Measurements from ENCODE around the gene ATAD3B. TPM values are rescaled to one million over a fixed set of nuclear protein-coding genes. Genes with fewer than 3 reads are reported as not detected.

ATAD3B gene
- total and polyA plus RNA-seq, 2 of the 13 experiments (the other 11 are each of a cell fraction or from before 2014, with no cell fraction given), result 9.6 to 31.1 TPM

DNA sequence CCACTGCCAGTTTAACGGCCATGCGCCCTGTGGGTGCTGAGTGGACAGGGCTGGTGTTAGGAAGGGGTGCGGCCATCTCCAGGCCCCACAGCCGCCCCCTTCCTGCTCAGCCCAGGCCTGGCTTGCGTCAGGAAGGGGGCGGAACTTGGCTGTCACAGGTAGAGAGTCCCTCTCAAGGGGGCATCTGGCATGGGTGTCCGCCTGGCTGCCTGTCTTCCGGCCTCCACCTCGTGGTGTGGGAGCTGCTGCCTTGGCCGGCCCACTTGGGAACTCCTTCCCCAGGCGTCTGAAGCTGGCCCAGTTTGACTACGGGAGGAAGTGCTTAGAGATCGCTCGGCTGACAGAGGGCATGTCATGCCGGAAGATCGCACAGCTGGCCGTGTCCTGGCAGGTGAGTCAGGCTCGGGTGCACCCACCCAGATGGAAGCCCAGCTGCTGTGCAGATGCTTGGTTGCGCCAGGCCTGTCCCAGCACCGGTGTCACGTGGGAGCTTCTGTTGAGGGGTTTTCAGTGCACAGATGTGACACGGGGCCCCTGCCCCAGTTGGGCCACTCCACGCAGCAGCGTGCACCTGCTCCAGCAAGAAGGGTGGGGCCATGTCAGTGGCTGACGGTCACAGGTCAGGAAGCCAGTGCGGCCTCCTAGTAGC, 9.1 kb upstream of the ATAD3B start (continued):
- TF ChIP-seq, protein P1, sequence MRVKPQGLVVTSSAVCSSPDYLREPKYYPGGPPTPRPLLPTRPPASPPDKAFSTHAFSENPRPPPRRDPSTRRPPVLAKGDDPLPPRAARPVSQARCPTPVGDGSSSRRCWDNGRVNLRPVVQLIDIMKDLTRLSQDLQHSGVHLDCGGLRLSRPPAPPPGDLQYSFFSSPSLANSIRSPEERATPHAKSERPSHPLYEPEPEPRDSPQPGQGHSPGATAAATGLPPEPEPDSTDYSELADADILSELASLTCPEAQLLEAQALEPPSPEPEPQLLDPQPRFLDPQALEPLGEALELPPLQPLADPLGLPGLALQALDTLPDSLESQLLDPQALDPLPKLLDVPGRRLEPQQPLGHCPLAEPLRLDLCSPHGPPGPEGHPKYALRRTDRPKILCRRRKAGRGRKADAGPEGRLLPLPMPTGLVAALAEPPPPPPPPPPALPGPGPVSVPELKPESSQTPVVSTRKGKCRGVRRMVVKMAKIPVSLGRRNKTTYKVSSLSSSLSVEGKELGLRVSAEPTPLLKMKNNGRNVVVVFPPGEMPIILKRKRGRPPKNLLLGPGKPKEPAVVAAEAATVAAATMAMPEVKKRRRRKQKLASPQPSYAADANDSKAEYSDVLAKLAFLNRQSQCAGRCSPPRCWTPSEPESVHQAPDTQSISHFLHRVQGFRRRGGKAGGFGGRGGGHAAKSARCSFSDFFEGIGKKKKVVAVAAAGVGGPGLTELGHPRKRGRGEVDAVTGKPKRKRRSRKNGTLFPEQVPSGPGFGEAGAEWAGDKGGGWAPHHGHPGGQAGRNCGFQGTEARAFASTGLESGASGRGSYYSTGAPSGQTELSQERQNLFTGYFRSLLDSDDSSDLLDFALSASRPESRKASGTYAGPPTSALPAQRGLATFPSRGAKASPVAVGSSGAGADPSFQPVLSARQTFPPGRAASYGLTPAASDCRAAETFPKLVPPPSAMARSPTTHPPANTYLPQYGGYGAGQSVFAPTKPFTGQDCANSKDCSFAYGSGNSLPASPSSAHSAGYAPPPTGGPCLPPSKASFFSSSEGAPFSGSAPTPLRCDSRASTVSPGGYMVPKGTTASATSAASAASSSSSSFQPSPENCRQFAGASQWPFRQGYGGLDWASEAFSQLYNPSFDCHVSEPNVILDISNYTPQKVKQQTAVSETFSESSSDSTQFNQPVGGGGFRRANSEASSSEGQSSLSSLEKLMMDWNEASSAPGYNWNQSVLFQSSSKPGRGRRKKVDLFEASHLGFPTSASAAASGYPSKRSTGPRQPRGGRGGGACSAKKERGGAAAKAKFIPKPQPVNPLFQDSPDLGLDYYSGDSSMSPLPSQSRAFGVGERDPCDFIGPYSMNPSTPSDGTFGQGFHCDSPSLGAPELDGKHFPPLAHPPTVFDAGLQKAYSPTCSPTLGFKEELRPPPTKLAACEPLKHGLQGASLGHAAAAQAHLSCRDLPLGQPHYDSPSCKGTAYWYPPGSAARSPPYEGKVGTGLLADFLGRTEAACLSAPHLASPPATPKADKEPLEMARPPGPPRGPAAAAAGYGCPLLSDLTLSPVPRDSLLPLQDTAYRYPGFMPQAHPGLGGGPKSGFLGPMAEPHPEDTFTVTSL (CRISPR knock-in tag; IDR thresholded peaks at IDR 0.05; ENCODE audit: borderline replicate concordance), result no peak
- TF ChIP-seq, protein P2, sequence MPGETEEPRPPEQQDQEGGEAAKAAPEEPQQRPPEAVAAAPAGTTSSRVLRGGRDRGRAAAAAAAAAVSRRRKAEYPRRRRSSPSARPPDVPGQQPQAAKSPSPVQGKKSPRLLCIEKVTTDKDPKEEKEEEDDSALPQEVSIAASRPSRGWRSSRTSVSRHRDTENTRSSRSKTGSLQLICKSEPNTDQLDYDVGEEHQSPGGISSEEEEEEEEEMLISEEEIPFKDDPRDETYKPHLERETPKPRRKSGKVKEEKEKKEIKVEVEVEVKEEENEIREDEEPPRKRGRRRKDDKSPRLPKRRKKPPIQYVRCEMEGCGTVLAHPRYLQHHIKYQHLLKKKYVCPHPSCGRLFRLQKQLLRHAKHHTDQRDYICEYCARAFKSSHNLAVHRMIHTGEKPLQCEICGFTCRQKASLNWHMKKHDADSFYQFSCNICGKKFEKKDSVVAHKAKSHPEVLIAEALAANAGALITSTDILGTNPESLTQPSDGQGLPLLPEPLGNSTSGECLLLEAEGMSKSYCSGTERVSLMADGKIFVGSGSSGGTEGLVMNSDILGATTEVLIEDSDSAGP (CRISPR knock-in tag; IDR thresholded peaks at IDR 0.05; ENCODE audit: borderline replicate concordance), result peak; percentile 34; the same call in 1 of the 2 replicates
- TF ChIP-seq CHD2 (IDR thresholded peaks at IDR 0.05; ENCODE audit: low read depth, low read length), result no peak
- TF ChIP-seq, protein P3, sequence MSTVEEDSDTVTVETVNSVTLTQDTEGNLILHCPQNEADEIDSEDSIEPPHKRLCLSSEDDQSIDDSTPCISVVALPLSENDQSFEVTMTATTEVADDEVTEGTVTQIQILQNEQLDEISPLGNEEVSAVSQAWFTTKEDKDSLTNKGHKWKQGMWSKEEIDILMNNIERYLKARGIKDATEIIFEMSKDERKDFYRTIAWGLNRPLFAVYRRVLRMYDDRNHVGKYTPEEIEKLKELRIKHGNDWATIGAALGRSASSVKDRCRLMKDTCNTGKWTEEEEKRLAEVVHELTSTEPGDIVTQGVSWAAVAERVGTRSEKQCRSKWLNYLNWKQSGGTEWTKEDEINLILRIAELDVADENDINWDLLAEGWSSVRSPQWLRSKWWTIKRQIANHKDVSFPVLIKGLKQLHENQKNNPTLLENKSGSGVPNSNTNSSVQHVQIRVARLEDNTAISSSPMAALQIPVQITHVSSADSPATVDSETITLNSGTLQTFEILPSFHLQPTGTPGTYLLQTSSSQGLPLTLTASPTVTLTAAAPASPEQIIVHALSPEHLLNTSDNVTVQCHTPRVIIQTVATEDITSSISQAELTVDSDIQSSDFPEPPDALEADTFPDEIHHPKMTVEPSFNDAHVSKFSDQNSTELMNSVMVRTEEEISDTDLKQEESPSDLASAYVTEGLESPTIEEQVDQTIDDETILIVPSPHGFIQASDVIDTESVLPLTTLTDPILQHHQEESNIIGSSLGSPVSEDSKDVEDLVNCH (CRISPR knock-in tag; IDR thresholded peaks at IDR 0.05), result no peak
- peak; percentile 46; the same call in 1 of the 2 replicates for TF ChIP-seq RBFOX2 (IDR thresholded peaks at IDR 0.05; ENCODE audit: low read depth, low read length)
- no peak for TF ChIP-seq ZNF709 (CRISPR knock-in tag; IDR thresholded peaks at IDR 0.05)
- TF ChIP-seq, protein P4, sequence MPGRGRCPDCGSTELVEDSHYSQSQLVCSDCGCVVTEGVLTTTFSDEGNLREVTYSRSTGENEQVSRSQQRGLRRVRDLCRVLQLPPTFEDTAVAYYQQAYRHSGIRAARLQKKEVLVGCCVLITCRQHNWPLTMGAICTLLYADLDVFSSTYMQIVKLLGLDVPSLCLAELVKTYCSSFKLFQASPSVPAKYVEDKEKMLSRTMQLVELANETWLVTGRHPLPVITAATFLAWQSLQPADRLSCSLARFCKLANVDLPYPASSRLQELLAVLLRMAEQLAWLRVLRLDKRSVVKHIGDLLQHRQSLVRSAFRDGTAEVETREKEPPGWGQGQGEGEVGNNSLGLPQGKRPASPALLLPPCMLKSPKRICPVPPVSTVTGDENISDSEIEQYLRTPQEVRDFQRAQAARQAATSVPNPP (CRISPR knock-in tag; IDR thresholded peaks at IDR 0.05), result no peak
- TF ChIP-seq, protein P5, sequence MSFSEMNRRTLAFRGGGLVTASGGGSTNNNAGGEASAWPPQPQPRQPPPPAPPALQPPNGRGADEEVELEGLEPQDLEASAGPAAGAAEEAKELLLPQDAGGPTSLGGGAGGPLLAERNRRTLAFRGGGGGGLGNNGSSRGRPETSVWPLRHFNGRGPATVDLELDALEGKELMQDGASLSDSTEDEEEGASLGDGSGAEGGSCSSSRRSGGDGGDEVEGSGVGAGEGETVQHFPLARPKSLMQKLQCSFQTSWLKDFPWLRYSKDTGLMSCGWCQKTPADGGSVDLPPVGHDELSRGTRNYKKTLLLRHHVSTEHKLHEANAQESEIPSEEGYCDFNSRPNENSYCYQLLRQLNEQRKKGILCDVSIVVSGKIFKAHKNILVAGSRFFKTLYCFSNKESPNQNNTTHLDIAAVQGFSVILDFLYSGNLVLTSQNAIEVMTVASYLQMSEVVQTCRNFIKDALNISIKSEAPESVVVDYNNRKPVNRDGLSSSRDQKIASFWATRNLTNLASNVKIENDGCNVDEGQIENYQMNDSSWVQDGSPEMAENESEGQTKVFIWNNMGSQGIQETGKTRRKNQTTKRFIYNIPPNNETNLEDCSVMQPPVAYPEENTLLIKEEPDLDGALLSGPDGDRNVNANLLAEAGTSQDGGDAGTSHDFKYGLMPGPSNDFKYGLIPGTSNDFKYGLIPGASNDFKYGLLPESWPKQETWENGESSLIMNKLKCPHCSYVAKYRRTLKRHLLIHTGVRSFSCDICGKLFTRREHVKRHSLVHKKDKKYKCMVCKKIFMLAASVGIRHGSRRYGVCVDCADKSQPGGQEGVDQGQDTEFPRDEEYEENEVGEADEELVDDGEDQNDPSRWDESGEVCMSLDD (CRISPR knock-in tag; IDR thresholded peaks at IDR 0.05; ENCODE audit: borderline replicate concordance), result no peak
- peak; percentile 54; the same call in 1 of the 3 replicates for TF ChIP-seq MXI1 (IDR thresholded peaks at IDR 0.05; ENCODE audit: borderline replicate concordance, low read depth, low read length)
- TF ChIP-seq ZNF878 (CRISPR knock-in tag; IDR thresholded peaks at IDR 0.05), result no peak
- no peak for TF ChIP-seq ZNF556 (CRISPR knock-in tag; IDR thresholded peaks at IDR 0.05; ENCODE audit: borderline replicate concordance)
- peak; percentile 79 for TF ChIP-seq ZEB1 (IDR thresholded peaks at IDR 0.05; ENCODE audit: insufficient replicate concordance, low read depth)
- TF ChIP-seq PAF1 (CRISPR knock-in tag; IDR thresholded peaks at IDR 0.05), result no peak
- no peak for TF ChIP-seq LCORL (IDR thresholded peaks at IDR 0.05)
- no peak for TF ChIP-seq LCORL (CRISPR knock-in tag; IDR thresholded peaks at IDR 0.05)
